HG02973 (cell line): ENCODE data around the gene PSTPIP1.

Source experiments
- ATAC-seq: cut with Tn5 transposase; IDR thresholded peaks from one replicate; pipeline ENCODE4 v1.9.1; 2021; ENCODE audit warnings: moderate library complexity; ENCODE audit not compliant: unreplicated experiment

The PSTPIP1 gene

GRCh38 chr15:76978522-76979330 lies 16.2 kb upstream of the PSTPIP1 start:
- ATAC-seq = no peak

- ATAC-seq = no peak
Measured at GRCh38 chr15:76979331-76979925, 15.5 kb upstream of the PSTPIP1 start.

- ATAC-seq = no peak
Measured at GRCh38 chr15:76979996-76980520, 14.9 kb upstream of the PSTPIP1 start.

GRCh38 chr15:76982356-76982755 lies 12.6 kb upstream of the PSTPIP1 start:
- no peak for ATAC-seq

GRCh38 chr15:76982756-76983155 lies 12.2 kb upstream of the PSTPIP1 start:
- ATAC-seq = no peak

GRCh38 chr15:76983590-76984375 lies 11.1 kb upstream of the PSTPIP1 start:
- ATAC-seq = no peak

- ATAC-seq = no peak
Measured at GRCh38 chr15:76986743-76987142, 8.2 kb upstream of the PSTPIP1 start.

GRCh38 chr15:76987276-76987675 lies 7.7 kb upstream of the PSTPIP1 start:
- ATAC-seq = no peak

- ATAC-seq = peak; percentile 81
Measured at GRCh38 chr15:76987896-76988860, 6.7 kb upstream of the PSTPIP1 start.

GRCh38 chr15:76988867-76989780 lies 5.8 kb upstream of the PSTPIP1 start:
- peak; percentile 3 for ATAC-seq

- no peak for ATAC-seq
Measured at GRCh38 chr15:76991048-76991447, 3.9 kb upstream of the PSTPIP1 start.

GRCh38 chr15:76991741-76992645 lies 2.9 kb upstream of the PSTPIP1 start:
- ATAC-seq = no peak

- no peak for ATAC-seq
Measured at GRCh38 chr15:76993114-76993725, 1.7 kb upstream of the PSTPIP1 start.

- ATAC-seq = no peak
Measured at GRCh38 chr15:76994001-76994400, 925 bp upstream of the PSTPIP1 start.

- ATAC-seq = no peak
Measured at GRCh38 chr15:76994496-76994895, 430 bp upstream of the PSTPIP1 start.

- no peak for ATAC-seq
Measured at GRCh38 chr15:76996076-76996525, 1.2 kb downstream of the PSTPIP1 start.

GRCh38 chr15:76996526-76997401 lies 1.8 kb downstream of the PSTPIP1 start:
- no peak for ATAC-seq
